ENCODE results near the gene EML6.

- TF ChIP-seq CTCF (IDR thresholded peaks at IDR 0.05; ENCODE audit: low read depth, low read length) (no peak), MAX (IDR thresholded peaks at IDR 0.05; ENCODE audit: low read depth, low read length) (no peak), POLR2A (IDR thresholded peaks at IDR 0.05; ENCODE audit: extremely low read depth, insufficient read length) (no peak)
Measured at GRCh38 chr2:54975598-54976492, 252.4 kb downstream of the EML6 start.
